HepG2 (cell line): ENCODE data around the gene FBXW8.

ENCODE experiments used
- BRCA1 ChIP-seq: sonication (generic); formaldehyde crosslinking; IDR thresholded peaks from 2 replicates; pipeline ENCODE4 v1.4.0; 2020; ENCODE audit warnings: missing genetic modification reagents
- CBFB ChIP-seq: sonication (generic); formaldehyde crosslinking; IDR thresholded peaks from 2 replicates; pipeline ENCODE4 v1.4.0; 2020; ENCODE audit warnings: missing genetic modification reagents
- TF ChIP-seq, protein P1 (sequence below): sonication (generic); formaldehyde crosslinking; IDR thresholded peaks from 2 replicates; pipeline ENCODE4 v1.4.0; 2020; ENCODE audit warnings: missing genetic modification reagents

GRCh38 chr12:117026921-117027250, 116.1 kb downstream of the FBXW8 start:
- TF ChIP-seq CBFB (no peak), BRCA1 (CRISPR knock-in tag) (no peak)
- TF ChIP-seq, protein P1, sequence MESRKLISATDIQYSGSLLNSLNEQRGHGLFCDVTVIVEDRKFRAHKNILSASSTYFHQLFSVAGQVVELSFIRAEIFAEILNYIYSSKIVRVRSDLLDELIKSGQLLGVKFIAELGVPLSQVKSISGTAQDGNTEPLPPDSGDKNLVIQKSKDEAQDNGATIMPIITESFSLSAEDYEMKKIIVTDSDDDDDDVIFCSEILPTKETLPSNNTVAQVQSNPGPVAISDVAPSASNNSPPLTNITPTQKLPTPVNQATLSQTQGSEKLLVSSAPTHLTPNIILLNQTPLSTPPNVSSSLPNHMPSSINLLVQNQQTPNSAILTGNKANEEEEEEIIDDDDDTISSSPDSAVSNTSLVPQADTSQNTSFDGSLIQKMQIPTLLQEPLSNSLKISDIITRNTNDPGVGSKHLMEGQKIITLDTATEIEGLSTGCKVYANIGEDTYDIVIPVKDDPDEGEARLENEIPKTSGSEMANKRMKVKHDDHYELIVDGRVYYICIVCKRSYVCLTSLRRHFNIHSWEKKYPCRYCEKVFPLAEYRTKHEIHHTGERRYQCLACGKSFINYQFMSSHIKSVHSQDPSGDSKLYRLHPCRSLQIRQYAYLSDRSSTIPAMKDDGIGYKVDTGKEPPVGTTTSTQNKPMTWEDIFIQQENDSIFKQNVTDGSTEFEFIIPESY, result no peak
